ENCODE results near the gene C14orf119. TPM values are rescaled to one million over a fixed set of nuclear protein-coding genes. Genes with fewer than 3 reads are reported as not detected.

C14orf119 gene
- total RNA-seq, 1 experiment from 2014 or later, result 81.3 TPM

- H3K27ac Mint-ChIP-seq, result no peak overlapping the region; the same call in 1 of the 2 replicates
- ATAC-seq, result no peak
- H3K27me3 Mint-ChIP-seq (ENCODE audit: low read depth), result no peaks in the 10 kb centered on the region; the same call in 1 of the 2 replicates
- no peaks in the 10 kb centered on the region for H3K9me3 Mint-ChIP-seq
- POLR2A ChIA-PET, result interaction anchor here (2.7 kb wide), 1 partner anchor 35 kb away, joined by 13 read pairs; the partner anchor contains the start of gene CDH24
- H3K4me3 Mint-ChIP-seq, result no peak overlapping the region
- peaks cover 55% of the 10 kb centered on the region for H3K36me3 Mint-ChIP-seq
- CTCF ChIA-PET, result interaction anchor here (2.7 to 3.3 kb wide), 2 partner anchors 17 to 27 kb away, joined by 35 to 71 read pairs; partner anchors contain the start of gene CEBPE
- TF ChIP-seq NFATC4 (CRISPR knock-in tag; IDR thresholded peaks at IDR 0.05) (no peak), SP1 (CRISPR knock-in tag; conservative IDR thresholded peaks at IDR 0.05) (no peak), USF2 (CRISPR knock-in tag; IDR thresholded peaks at IDR 0.05) (no peak), MLX (CRISPR knock-in tag; IDR thresholded peaks at IDR 0.05) (no peak), FOXP4 (CRISPR knock-in tag; IDR thresholded peaks at IDR 0.05) (no peak), GRHL2 (CRISPR knock-in tag; IDR thresholded peaks at IDR 0.05; ENCODE audit: insufficient replicate concordance, severe bottlenecking) (no peak), ZNF396 (CRISPR knock-in tag; IDR thresholded peaks at IDR 0.05; ENCODE audit: borderline replicate concordance) (no peak), HMGA2 (CRISPR knock-in tag; IDR thresholded peaks at IDR 0.05) (no peak), ZNF232 (CRISPR knock-in tag; IDR thresholded peaks at IDR 0.05) (no peak), NR1H2 (CRISPR knock-in tag; IDR thresholded peaks at IDR 0.05) (no peak), FOXP1 (CRISPR knock-in tag; IDR thresholded peaks at IDR 0.05; ENCODE audit: borderline replicate concordance) (no peak)
- peaks cover 24% of the 10 kb centered on the region for H3K4me1 Mint-ChIP-seq
- DNase-seq (ENCODE audit: low spot score), result no peak
Measured at GRCh38 chr14:23093526-23093925, 1.8 kb upstream of the C14orf119 start.

- ATAC-seq (peak; percentile 56), DNase-seq (ENCODE audit: low spot score) (peak; percentile 86)
- CTCF ChIA-PET, result interaction anchor here (0.8 to 3.3 kb wide), 26 partner anchors 9 to 286 kb away, joined by 3 to 105 read pairs (median 6); partner anchors contain the start of genes CDH24, CEBPE, CIROP and PABPN1
- POLR2A ChIA-PET, result interaction anchor here (0.8 to 2.7 kb wide), 15 partner anchors 11 to 116 kb away, joined by 3 to 24 read pairs (median 7); partner anchors contain the start of genes CDH24 and SLC7A8
- peaks cover 57% of the 10 kb centered on the region for H3K36me3 Mint-ChIP-seq
- H3K4me3 Mint-ChIP-seq, result no peak overlapping the region
- H3K9me3 Mint-ChIP-seq, result no peaks in the 10 kb centered on the region
- H3K27ac Mint-ChIP-seq, result no peak overlapping the region
- peaks cover 25% of the 10 kb centered on the region for H3K4me1 Mint-ChIP-seq
- no peaks in the 10 kb centered on the region; the same call in 1 of the 2 replicates for H3K27me3 Mint-ChIP-seq (ENCODE audit: low read depth)
- no peak for TF ChIP-seq ZNF671 (CRISPR knock-in tag; IDR thresholded peaks at IDR 0.05)
- TF ChIP-seq CDX4 (CRISPR knock-in tag; IDR thresholded peaks at IDR 0.05; ENCODE audit: borderline replicate concordance), result no peak
- no peak for TF ChIP-seq MLX (CRISPR knock-in tag; IDR thresholded peaks at IDR 0.05)
- no peak for TF ChIP-seq NFE2L1 (CRISPR knock-in tag; IDR thresholded peaks at IDR 0.05)
- no peak for TF ChIP-seq NR1H2 (CRISPR knock-in tag; IDR thresholded peaks at IDR 0.05)
- no peak for TF ChIP-seq MYBL2 (CRISPR knock-in tag; IDR thresholded peaks at IDR 0.05)
- TF ChIP-seq TEAD4 (CRISPR knock-in tag; IDR thresholded peaks at IDR 0.05), result no peak
- TF ChIP-seq ERG (CRISPR knock-in tag; IDR thresholded peaks at IDR 0.05), result no peak
- no peak for TF ChIP-seq IRF1 (CRISPR knock-in tag; IDR thresholded peaks at IDR 0.05)
- no peak for TF ChIP-seq PRDM15 (CRISPR knock-in tag; IDR thresholded peaks at IDR 0.05)
- no peak for TF ChIP-seq CTCF (IDR thresholded peaks at IDR 0.05)
- TF ChIP-seq CBFB (CRISPR knock-in tag; IDR thresholded peaks at IDR 0.05; ENCODE audit: low read depth), result no peak
Measured at GRCh38 chr14:23093991-23094665, 1.2 kb upstream of the C14orf119 start.

All from WTC11 (cell line).